HepG2 (cell line): ENCODE measurements around the gene ATRIP. TPM values are rescaled to one million over a fixed set of nuclear protein-coding genes. Genes with fewer than 3 reads are reported as not detected.

Experiments
- AKAP8 ChIP-seq: sonication (generic); formaldehyde crosslinking; IDR thresholded peaks from 2 replicates; pipeline ENCODE4 v1.5.1; 2020; ENCODE audit warnings: mild to moderate bottlenecking, missing genetic modification reagents
- HCFC1 ChIP-seq: fragments of 150-350 bp; IDR thresholded peaks from 2 replicates; pipeline ENCODE4 v1.6.1; 2014; ENCODE audit warnings: low read depth, low read length
- HNRNPUL1 ChIP-seq: fragments of 200-400 bp; formaldehyde crosslinking; IDR thresholded peaks from 2 replicates; pipeline ENCODE4 v1.6.1; 2017; ENCODE audit warnings: low read depth, mild to moderate bottlenecking, low read length, moderate library complexity
- KDM6A ChIP-seq: IDR thresholded peaks from 2 replicates; pipeline ENCODE4 v1.6.1; 2016; ENCODE audit warnings: low read depth
- MEF2D ChIP-seq: sonication (generic); formaldehyde crosslinking; IDR thresholded peaks from 2 replicates; pipeline ENCODE4 v1.5.1; 2020; ENCODE audit warnings: mild to moderate bottlenecking, missing genetic modification reagents
- PHB2 ChIP-seq: fragments of 450-650 bp; IDR thresholded peaks from 2 replicates; pipeline ENCODE4 v1.6.1; 2018; ENCODE audit not compliant: partially characterized antibody
- RBM39 ChIP-seq: fragments of 200-400 bp; formaldehyde crosslinking; IDR thresholded peaks from one replicate; pipeline ENCODE4 v1.6.1; 2018; ENCODE audit warnings: antibody characterized with exemption, mild to moderate bottlenecking, low read depth, low read length; ENCODE audit not compliant: poor library complexity, severe bottlenecking
- REXO4 ChIP-seq: sonication (generic); formaldehyde crosslinking; IDR thresholded peaks from 2 replicates; pipeline ENCODE4 v1.8.0; 2022; ENCODE audit warnings: missing genetic modification reagents, mild to moderate bottlenecking, borderline replicate concordance
- TCF7L2 ChIP-seq: IDR thresholded peaks from 2 replicates; pipeline ENCODE4 v1.6.1; 2011; ENCODE audit warnings: mild to moderate bottlenecking, low read depth, low read length, moderate library complexity
- ZBTB38 ChIP-seq: sonication (generic); formaldehyde crosslinking; IDR thresholded peaks from 2 replicates; pipeline ENCODE4 v1.5.1; 2020; ENCODE audit warnings: mild to moderate bottlenecking, missing genetic modification reagents
- ZNF12 ChIP-seq: sonication (generic); formaldehyde crosslinking; IDR thresholded peaks from 2 replicates; pipeline ENCODE4 v1.5.0; 2020; ENCODE audit warnings: missing genetic modification reagents
- ZNF264 ChIP-seq: sonication (generic); formaldehyde crosslinking; IDR thresholded peaks from 2 replicates; pipeline ENCODE4 v1.4.0; 2020; ENCODE audit warnings: missing genetic modification reagents
- ZNF33B ChIP-seq: sonication (generic); formaldehyde crosslinking; IDR thresholded peaks from 2 replicates; pipeline ENCODE4 v1.5.1; 2020; ENCODE audit warnings: mild to moderate bottlenecking, missing genetic modification reagents
- ZNF446 ChIP-seq: sonication (generic); formaldehyde crosslinking; IDR thresholded peaks from 2 replicates; pipeline ENCODE4 v1.5.0; 2020; ENCODE audit warnings: mild to moderate bottlenecking, missing genetic modification reagents
- ZNF616 ChIP-seq: sonication (generic); formaldehyde crosslinking; IDR thresholded peaks from 2 replicates; pipeline ENCODE4 v1.5.0; 2020; ENCODE audit warnings: low read depth, mild to moderate bottlenecking, missing genetic modification reagents
- polyA plus RNA-seq, 8 experiments: library from polyadenylated mRNA; depleted of rRNA in 3 of 8; stranded (reverse) in 7 of 8; unstranded in 1 of 8; fragments of >200 nt; fragmentation: Illumina TruSeq in 4 of 8; extraction: Trizol in 4 of 8; gene quantifications; 2 replicates each; pipeline versions ENCODE4 v1.2.1 to v1.2.3, GENCODE V29; 2011 to 2016; ENCODE audit warnings: low read depth in 4 of 8, missing spikeins in 1 of 8, mixed read lengths in 1 of 8; ENCODE audit not compliant: insufficient read depth in 1 of 8
- total RNA-seq, 5 experiments: library from RNA; depleted of rRNA; stranded (reverse); fragments of >200 nt; fragmentation: Illumina TruSeq; extraction: Trizol; gene quantifications; 2 replicates each; pipeline ENCODE4 v1.2.3, GENCODE V29; 2016; ENCODE audit warnings: low read depth in 1 of 5
- TF ChIP-seq, protein P1 (sequence below): sonication (generic); formaldehyde crosslinking; IDR thresholded peaks from 2 replicates; pipeline ENCODE4 v1.8.0; 2022; ENCODE audit warnings: mild to moderate bottlenecking, missing genetic modification reagents, moderate library complexity
- TF ChIP-seq, protein P2 (sequence below): sonication (generic); formaldehyde crosslinking; IDR thresholded peaks from 2 replicates; pipeline ENCODE4 v1.4.0; 2020; ENCODE audit warnings: missing genetic modification reagents, borderline replicate concordance
- TF ChIP-seq, protein P3 (sequence below): sonication (generic); formaldehyde crosslinking; IDR thresholded peaks from 2 replicates; pipeline ENCODE4 v1.5.0; 2020; ENCODE audit warnings: missing genetic modification reagents, mild to moderate bottlenecking, borderline replicate concordance
- TF ChIP-seq, protein P4 (sequence below): sonication (generic); formaldehyde crosslinking; conservative IDR thresholded peaks from 2 replicates; pipeline ENCODE4 v1.4.0; 2020; ENCODE audit warnings: missing genetic modification reagents
- TF ChIP-seq, protein P5 (sequence below): sonication (generic); formaldehyde crosslinking; IDR thresholded peaks from 2 replicates; pipeline ENCODE4 v1.8.0; 2023; ENCODE audit warnings: mild to moderate bottlenecking, missing genetic modification reagents

ATRIP gene
- total and polyA plus RNA-seq, 2 of the 13 experiments (the other 11 are each of a cell fraction or from before 2014, with no cell fraction given): 5.1 to 12.5 TPM

DNA sequence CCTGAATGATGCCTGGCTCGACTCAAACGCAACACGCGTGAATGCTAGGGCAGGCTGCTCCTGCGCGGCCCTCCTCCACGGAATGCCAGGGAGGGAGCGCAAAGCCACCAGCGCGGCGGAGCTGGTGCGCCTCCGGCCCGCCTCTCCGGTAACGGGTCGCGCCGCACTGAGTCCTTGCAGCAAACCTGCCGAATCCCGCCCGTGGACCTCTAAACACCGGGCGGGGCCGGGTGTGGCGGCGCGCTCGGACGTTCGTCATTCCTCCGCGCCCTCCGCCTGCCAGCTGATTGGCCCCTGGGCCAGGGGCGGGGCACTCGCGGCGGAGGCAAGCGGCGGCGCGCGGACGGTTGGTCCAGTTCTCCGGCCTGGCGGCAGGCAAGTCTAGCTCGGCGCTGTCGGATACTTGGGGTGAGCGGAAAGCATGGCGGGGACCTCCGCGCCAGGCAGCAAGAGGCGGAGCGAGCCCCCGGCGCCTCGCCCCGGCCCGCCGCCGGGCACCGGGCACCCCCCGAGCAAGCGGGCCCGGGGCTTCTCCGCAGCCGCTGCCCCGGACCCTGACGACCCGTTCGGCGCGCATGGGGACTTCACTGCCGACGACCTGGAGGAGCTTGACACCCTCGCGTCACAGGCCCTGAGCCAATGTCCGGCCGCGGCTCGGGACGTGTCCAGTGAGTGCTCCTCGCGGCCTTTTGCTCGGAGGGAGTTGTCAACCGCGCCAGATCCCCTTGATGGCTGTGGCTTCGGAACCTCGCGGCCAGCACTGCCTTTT, at the start of gene ATRIP (continued):
- TF ChIP-seq ZNF12 (CRISPR knock-in tag) (no peak), AKAP8 (peak; percentile 72; the same call in 1 of the 2 replicates), HNRNPUL1 (0 out of 2 replicates have a peak, but pooled peaks have one; percentile 65), REXO4 (CRISPR knock-in tag) (no peak), HCFC1 (peak; percentile 68), ZNF33B (CRISPR knock-in tag) (peak; percentile 74; the same call in 1 of the 2 replicates), ZNF446 (peak; percentile 52; the same call in 1 of the 2 replicates), ZBTB38 (CRISPR knock-in tag) (peak; percentile 73; the same call in 1 of the 2 replicates), ZNF616 (CRISPR knock-in tag) (no peak), ZNF264 (CRISPR knock-in tag) (no peak), MEF2D (peak; percentile 73), RBM39 (no peak), PHB2 (no peak), KDM6A (CRISPR knock-in tag) (no peak), TCF7L2 (no peak)
- TF ChIP-seq, protein P1, sequence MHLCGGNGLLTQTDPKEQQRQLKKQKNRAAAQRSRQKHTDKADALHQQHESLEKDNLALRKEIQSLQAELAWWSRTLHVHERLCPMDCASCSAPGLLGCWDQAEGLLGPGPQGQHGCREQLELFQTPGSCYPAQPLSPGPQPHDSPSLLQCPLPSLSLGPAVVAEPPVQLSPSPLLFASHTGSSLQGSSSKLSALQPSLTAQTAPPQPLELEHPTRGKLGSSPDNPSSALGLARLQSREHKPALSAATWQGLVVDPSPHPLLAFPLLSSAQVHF (CRISPR knock-in tag): 0 out of 2 replicates have a peak, but pooled peaks have one; percentile 58
- TF ChIP-seq, protein P2, sequence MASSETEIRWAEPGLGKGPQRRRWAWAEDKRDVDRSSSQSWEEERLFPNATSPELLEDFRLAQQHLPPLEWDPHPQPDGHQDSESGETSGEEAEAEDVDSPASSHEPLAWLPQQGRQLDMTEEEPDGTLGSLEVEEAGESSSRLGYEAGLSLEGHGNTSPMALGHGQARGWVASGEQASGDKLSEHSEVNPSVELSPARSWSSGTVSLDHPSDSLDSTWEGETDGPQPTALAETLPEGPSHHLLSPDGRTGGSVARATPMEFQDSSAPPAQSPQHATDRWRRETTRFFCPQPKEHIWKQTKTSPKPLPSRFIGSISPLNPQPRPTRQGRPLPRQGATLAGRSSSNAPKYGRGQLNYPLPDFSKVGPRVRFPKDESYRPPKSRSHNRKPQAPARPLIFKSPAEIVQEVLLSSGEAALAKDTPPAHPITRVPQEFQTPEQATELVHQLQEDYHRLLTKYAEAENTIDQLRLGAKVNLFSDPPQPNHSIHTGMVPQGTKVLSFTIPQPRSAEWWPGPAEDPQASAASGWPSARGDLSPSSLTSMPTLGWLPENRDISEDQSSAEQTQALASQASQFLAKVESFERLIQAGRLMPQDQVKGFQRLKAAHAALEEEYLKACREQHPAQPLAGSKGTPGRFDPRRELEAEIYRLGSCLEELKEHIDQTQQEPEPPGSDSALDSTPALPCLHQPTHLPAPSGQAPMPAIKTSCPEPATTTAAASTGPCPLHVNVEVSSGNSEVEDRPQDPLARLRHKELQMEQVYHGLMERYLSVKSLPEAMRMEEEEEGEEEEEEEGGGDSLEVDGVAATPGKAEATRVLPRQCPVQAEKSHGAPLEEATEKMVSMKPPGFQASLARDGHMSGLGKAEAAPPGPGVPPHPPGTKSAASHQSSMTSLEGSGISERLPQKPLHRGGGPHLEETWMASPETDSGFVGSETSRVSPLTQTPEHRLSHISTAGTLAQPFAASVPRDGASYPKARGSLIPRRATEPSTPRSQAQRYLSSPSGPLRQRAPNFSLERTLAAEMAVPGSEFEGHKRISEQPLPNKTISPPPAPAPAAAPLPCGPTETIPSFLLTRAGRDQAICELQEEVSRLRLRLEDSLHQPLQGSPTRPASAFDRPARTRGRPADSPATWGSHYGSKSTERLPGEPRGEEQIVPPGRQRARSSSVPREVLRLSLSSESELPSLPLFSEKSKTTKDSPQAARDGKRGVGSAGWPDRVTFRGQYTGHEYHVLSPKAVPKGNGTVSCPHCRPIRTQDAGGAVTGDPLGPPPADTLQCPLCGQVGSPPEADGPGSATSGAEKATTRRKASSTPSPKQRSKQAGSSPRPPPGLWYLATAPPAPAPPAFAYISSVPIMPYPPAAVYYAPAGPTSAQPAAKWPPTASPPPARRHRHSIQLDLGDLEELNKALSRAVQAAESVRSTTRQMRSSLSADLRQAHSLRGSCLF (CRISPR knock-in tag): no peak
- TF ChIP-seq, protein P3, sequence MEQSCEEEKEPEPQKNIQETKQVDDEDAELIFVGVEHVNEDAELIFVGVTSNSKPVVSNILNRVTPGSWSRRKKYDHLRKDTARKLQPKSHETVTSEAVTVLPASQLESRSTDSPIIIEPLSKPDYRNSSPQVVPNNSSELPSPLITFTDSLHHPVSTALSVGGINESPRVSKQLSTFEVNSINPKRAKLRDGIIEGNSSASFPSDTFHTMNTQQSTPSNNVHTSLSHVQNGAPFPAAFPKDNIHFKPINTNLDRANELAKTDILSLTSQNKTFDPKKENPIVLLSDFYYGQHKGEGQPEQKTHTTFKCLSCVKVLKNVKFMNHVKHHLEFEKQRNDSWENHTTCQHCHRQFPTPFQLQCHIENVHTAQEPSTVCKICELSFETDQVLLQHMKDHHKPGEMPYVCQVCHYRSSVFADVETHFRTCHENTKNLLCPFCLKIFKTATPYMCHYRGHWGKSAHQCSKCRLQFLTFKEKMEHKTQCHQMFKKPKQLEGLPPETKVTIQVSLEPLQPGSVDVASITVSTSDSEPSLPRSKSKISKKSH (CRISPR knock-in tag): peak; percentile 52
- TF ChIP-seq, protein P4, sequence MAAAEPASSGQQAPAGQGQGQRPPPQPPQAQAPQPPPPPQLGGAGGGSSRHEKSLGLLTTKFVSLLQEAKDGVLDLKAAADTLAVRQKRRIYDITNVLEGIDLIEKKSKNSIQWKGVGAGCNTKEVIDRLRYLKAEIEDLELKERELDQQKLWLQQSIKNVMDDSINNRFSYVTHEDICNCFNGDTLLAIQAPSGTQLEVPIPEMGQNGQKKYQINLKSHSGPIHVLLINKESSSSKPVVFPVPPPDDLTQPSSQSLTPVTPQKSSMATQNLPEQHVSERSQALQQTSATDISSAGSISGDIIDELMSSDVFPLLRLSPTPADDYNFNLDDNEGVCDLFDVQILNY (CRISPR knock-in tag): peak; percentile 76; the same call in 1 of the 2 replicates
- TF ChIP-seq, protein P5, sequence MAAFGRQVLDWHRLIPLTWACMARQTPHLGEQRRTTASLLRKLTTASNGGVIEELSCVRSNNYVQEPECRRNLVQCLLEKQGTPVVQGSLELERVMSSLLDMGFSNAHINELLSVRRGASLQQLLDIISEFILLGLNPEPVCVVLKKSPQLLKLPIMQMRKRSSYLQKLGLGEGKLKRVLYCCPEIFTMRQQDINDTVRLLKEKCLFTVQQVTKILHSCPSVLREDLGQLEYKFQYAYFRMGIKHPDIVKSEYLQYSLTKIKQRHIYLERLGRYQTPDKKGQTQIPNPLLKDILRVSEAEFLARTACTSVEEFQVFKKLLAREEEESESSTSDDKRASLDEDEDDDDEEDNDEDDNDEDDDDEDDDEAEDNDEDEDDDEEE (CRISPR knock-in tag): peak; percentile 21; the same call in 1 of the 2 replicates
